CD4-positive, alpha-beta T cell treated with Interleukin-17A for 1 hour (primary cell): Measurements from ENCODE around the gene TMEM244.
"Not testable (repeated sequence)": the region's sequence is repeated elsewhere in the genome, so short reads cannot be mapped to it uniquely, and the experiment has no call there.

ENCODE experiments used
- DNase-seq: peaks from one replicate; pipeline ENCODE4 v3.0.0-alpha.2; 2020

Gene TMEM244

GRCh38 chr6:129807141-129807540, 54.0 kb downstream of the TMEM244 start:
- DNase-seq, result not testable (repeated sequence)

GRCh38 chr6:129802920-129803319, 58.2 kb downstream of the TMEM244 start:
- DNase-seq, result not testable (repeated sequence)

GRCh38 chr6:129801909-129802308, 59.2 kb downstream of the TMEM244 start:
- DNase-seq, result no peak

GRCh38 chr6:129795261-129795660, 65.9 kb downstream of the TMEM244 start:
- DNase-seq, result no peak

- DNase-seq, result no peak
Measured at GRCh38 chr6:129793447-129793846, 67.7 kb downstream of the TMEM244 start.

GRCh38 chr6:129792049-129792448, 69.1 kb downstream of the TMEM244 start:
- DNase-seq, result no peak

GRCh38 chr6:129790785-129791184, 70.3 kb downstream of the TMEM244 start:
- no peak for DNase-seq

GRCh38 chr6:129789974-129790373, 71.1 kb downstream of the TMEM244 start:
- DNase-seq, result no peak

GRCh38 chr6:129787816-129788215, 73.3 kb downstream of the TMEM244 start:
- DNase-seq, result no peak

GRCh38 chr6:129786548-129786947, 74.6 kb downstream of the TMEM244 start:
- DNase-seq, result no peak

- DNase-seq, result no peak
Measured at GRCh38 chr6:129785756-129786135, 75.4 kb downstream of the TMEM244 start.

- DNase-seq, result no peak
Measured at GRCh38 chr6:129785047-129785755, 75.9 kb downstream of the TMEM244 start.
